Ascending aorta (tissue), 2 donors: Measurements from ENCODE around the gene CNGB1. TPM values are rescaled to one million over a fixed set of nuclear protein-coding genes. Genes with fewer than 3 reads are reported as not detected.
"Not testable (repeated sequence)": the region's sequence is repeated elsewhere in the genome, so short reads cannot be mapped to it uniquely, and the experiment has no call there.

ENCODE experiments used
- DNase-seq, 2 donors: peaks; one replicate each; pipeline ENCODE4 v3.0.0-alpha.2; 2019; ENCODE audit warnings: low spot score in 2 of 2
- H3K27ac ChIP-seq, 2 donors: fragments of 200-600 bp; sonication (generic); one replicate each; pipeline ENCODE4 v1.5.1; 2016 to 2017; ENCODE audit warnings: mild to moderate bottlenecking in 1 of 2
- H3K27me3 ChIP-seq: fragments of 200-600 bp; sonication (generic); one replicate; pipeline ENCODE4 v1.5.1; 2017
- H3K36me3 ChIP-seq, 2 donors: fragments of 200-600 bp; sonication (generic); one replicate each; pipeline ENCODE4 v1.5.1; 2016
- H3K4me1 ChIP-seq, 2 donors: fragments of 200-600 bp; sonication (generic); one replicate each; pipeline ENCODE4 v1.5.1; 2016 to 2017; ENCODE audit warnings: mild to moderate bottlenecking in 1 of 2
- H3K4me3 ChIP-seq, 2 donors: fragments of 200-600 bp; sonication (generic); one replicate each; pipeline ENCODE4 v1.5.1; 2016 to 2017; ENCODE audit warnings: mild to moderate bottlenecking in 1 of 2
- H3K9me3 ChIP-seq, 2 donors: fragments of 200-600 bp; sonication (generic); one replicate each; pipeline ENCODE4 v1.5.1; 2016
- intact Hi-C: fragments of 100-400 bp; cut with DNase I; formaldehyde crosslinking; loops from one replicate; pipeline ENCODE4 v1.15.1; 2023
- total RNA-seq: library from RNA; depleted of rRNA; stranded (reverse); fragments of >200 nt; gene quantifications from one replicate; pipeline ENCODE4 v1.1.0, GENCODE V29; 2016
- TF ChIP-seq, protein P1 (sequence below), 3 experiments: fragments of 200-600 bp in 2 of 3; fragments of 450-650 bp in 1 of 3; sonication (generic) in 2 of 3; IDR thresholded peaks; one replicate each; pipeline ENCODE4 v1.5.1; 2016 to 2019; ENCODE audit warnings: antibody characterized with exemption in 3 of 3, mild to moderate bottlenecking in 1 of 3, moderate library complexity in 1 of 3

The CNGB1 gene
- total RNA-seq, 1 donor from 2014 or later: not detected

GRCh38 chr16:57882792-57883191 is 88.1 kb downstream of the CNGB1 start:
- Histone ChIP-seq H3K4me3 (no peak overlapping the region), H3K9me3 (no peaks in the 10 kb centered on the region), H3K27me3 (peaks cover 6% of the 10 kb centered on the region), H3K36me3 (no peaks in the 10 kb centered on the region), H3K27ac (no peak overlapping the region), H3K4me1 (no peaks in the 10 kb centered on the region)
- DNase-seq: no peak
- TF ChIP-seq, protein P1, sequence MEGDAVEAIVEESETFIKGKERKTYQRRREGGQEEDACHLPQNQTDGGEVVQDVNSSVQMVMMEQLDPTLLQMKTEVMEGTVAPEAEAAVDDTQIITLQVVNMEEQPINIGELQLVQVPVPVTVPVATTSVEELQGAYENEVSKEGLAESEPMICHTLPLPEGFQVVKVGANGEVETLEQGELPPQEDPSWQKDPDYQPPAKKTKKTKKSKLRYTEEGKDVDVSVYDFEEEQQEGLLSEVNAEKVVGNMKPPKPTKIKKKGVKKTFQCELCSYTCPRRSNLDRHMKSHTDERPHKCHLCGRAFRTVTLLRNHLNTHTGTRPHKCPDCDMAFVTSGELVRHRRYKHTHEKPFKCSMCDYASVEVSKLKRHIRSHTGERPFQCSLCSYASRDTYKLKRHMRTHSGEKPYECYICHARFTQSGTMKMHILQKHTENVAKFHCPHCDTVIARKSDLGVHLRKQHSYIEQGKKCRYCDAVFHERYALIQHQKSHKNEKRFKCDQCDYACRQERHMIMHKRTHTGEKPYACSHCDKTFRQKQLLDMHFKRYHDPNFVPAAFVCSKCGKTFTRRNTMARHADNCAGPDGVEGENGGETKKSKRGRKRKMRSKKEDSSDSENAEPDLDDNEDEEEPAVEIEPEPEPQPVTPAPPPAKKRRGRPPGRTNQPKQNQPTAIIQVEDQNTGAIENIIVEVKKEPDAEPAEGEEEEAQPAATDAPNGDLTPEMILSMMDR (IDR thresholded peaks at IDR 0.05): no peak
- intact Hi-C loops: no loop called here

DNA sequence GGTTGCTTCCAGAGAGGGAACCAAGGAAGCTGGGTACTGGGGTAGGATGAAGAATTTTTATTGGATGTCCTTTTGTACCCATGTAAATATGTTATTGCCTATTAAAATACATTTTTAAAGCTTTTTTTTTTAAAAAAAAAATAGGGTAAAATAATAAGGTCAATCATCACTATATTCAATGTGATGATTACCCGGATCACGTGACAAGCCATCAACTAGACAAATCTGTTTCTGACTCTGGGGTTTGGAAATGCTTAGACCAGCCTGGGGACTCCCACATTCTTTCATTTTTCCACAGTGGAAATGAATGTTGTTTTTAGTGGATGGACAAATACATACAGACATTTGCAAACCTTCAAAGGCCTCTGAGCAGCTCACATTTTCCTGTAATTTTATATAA is 88.7 kb downstream of the CNGB1 start:
- DNase-seq: no peak
- peaks cover 6% of the 10 kb centered on the region for H3K27me3 ChIP-seq
- no peak overlapping the region for H3K27ac ChIP-seq
- intact Hi-C loops: no loop called here
- no peaks in the 10 kb centered on the region for H3K9me3 ChIP-seq
- no peaks in the 10 kb centered on the region for H3K36me3 ChIP-seq
- TF ChIP-seq, protein P1 (IDR thresholded peaks at IDR 0.05): no peak
- no peaks in the 10 kb centered on the region for H3K4me1 ChIP-seq
- H3K4me3 ChIP-seq: no peak overlapping the region

GRCh38 chr16:57878586-57878985 is 92.3 kb downstream of the CNGB1 start:
- Histone ChIP-seq H3K9me3 (no peaks in the 10 kb centered on the region), H3K4me3 (no peak overlapping the region), H3K27ac (no peak overlapping the region), H3K4me1 (no peaks in the 10 kb centered on the region), H3K27me3 (no peaks in the 10 kb centered on the region), H3K36me3 (no peaks in the 10 kb centered on the region)
- intact Hi-C loops: no loop called here
- DNase-seq: no peak
- TF ChIP-seq, protein P1 (IDR thresholded peaks at IDR 0.05): no peak

- no peak overlapping the region for H3K4me3 ChIP-seq
- H3K9me3 ChIP-seq: no peaks in the 10 kb centered on the region
- H3K27ac ChIP-seq: no peak overlapping the region
- H3K27me3 ChIP-seq: no peaks in the 10 kb centered on the region
- TF ChIP-seq, protein P1 (IDR thresholded peaks at IDR 0.05): no peak
- intact Hi-C loops: no loop called here
- no peaks in the 10 kb centered on the region for H3K36me3 ChIP-seq
- DNase-seq: no peak
- H3K4me1 ChIP-seq: no peaks in the 10 kb centered on the region
Measured at GRCh38 chr16:57876210-57876609, 94.7 kb downstream of the CNGB1 start.

GRCh38 chr16:57875347-57875746 is 95.6 kb downstream of the CNGB1 start:
- intact Hi-C loops: no loop called here
- H3K4me3 ChIP-seq: no peak overlapping the region
- DNase-seq: no peak
- no peaks in the 10 kb centered on the region for H3K4me1 ChIP-seq
- H3K27ac ChIP-seq: no peak overlapping the region
- H3K36me3 ChIP-seq: no peaks in the 10 kb centered on the region
- TF ChIP-seq, protein P1 (IDR thresholded peaks at IDR 0.05): no peak
- H3K9me3 ChIP-seq: no peaks in the 10 kb centered on the region
- H3K27me3 ChIP-seq: no peaks in the 10 kb centered on the region

DNA sequence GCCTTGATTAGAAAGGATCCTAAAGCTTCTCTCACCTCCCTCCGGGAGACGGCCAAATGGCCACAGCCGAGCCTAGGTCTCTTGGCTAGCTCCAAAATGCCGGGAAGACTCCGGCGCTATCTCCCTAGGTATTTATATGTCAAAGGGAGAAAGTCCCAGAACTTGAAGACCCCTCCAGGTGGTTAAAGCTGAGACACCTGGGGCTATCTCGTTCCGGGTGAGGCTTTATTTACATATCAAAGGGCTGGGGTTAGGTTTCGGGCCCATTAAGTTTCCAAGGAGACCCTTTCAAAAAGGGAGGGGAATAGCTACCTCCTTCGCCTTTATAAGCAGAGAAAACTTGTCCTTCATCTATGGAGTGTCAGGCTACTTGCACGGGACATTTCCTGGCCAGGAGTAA is 97.7 kb downstream of the CNGB1 start:
- Histone ChIP-seq H3K36me3 (no peaks in the 10 kb centered on the region), H3K4me1 (no peaks in the 10 kb centered on the region), H3K9me3 (no peaks in the 10 kb centered on the region), H3K4me3 (no peak overlapping the region), H3K27ac (no peak overlapping the region), H3K27me3 (no peaks in the 10 kb centered on the region)
- TF ChIP-seq, protein P1 (IDR thresholded peaks at IDR 0.05): no peak
- intact Hi-C loops: no loop called here
- DNase-seq: no peak

GRCh38 chr16:57872764-57873163 is 98.2 kb downstream of the CNGB1 start:
- H3K27ac ChIP-seq, H3K4me3 ChIP-seq, DNase-seq, H3K27me3 ChIP-seq, intact Hi-C loops, H3K9me3 ChIP-seq, H3K4me1 ChIP-seq, H3K36me3 ChIP-seq: not testable (repeated sequence)
